H9 (cell line): ENCODE data around the gene VWC2L. TPM values are rescaled to one million over a fixed set of nuclear protein-coding genes. Genes with fewer than 3 reads are reported as not detected.

ENCODE experiments used
- DNase-seq: peaks from one replicate; pipeline ENCODE4 v3.0.0-alpha.2; 2017
- H2AFZ ChIP-seq: one replicate; pipeline ENCODE4 v1.6.1; 2013; ENCODE audit warnings: mild to moderate bottlenecking, low read length, control low read depth, moderate library complexity
- H2AK5ac ChIP-seq: 2 replicates; pipeline ENCODE4 v1.6.1; 2013; ENCODE audit warnings: low read length, control low read depth, mixed read lengths; ENCODE audit not compliant: insufficient read length
- H2BK120ac ChIP-seq: one replicate; pipeline ENCODE4 v1.6.1; 2013; ENCODE audit warnings: low read depth, mild to moderate bottlenecking, low read length, control low read depth, inconsistent platforms; ENCODE audit not compliant: poor library complexity, severe bottlenecking
- H2BK12ac ChIP-seq: 2 replicates; pipeline ENCODE4 v1.6.1; 2013; ENCODE audit warnings: low read length, control low read depth, mixed read lengths, low read depth; ENCODE audit not compliant: insufficient read length
- H2BK15ac ChIP-seq: 2 replicates; pipeline ENCODE4 v1.6.1; 2013; ENCODE audit warnings: low read depth, low read length, control low read depth
- H2BK20ac ChIP-seq: one replicate; pipeline ENCODE4 v1.6.1; 2013; ENCODE audit warnings: low read depth, mild to moderate bottlenecking, low read length, control low read depth, inconsistent platforms; ENCODE audit not compliant: poor library complexity, severe bottlenecking
- H2BK5ac ChIP-seq: 2 replicates; pipeline ENCODE4 v1.6.1; 2013; ENCODE audit warnings: low read length, control low read depth, mixed read lengths; ENCODE audit not compliant: insufficient read length
- H3K14ac ChIP-seq: 2 replicates; pipeline ENCODE4 v1.6.1; 2013; ENCODE audit warnings: low read length, control low read depth; ENCODE audit not compliant: insufficient read depth
- H3K18ac ChIP-seq: 2 replicates; pipeline ENCODE4 v1.6.1; 2013; ENCODE audit warnings: low read depth, mild to moderate bottlenecking, mixed read lengths, low read length, control low read depth; ENCODE audit not compliant: insufficient read length
- H3K23ac ChIP-seq: 2 replicates; pipeline ENCODE4 v1.6.1; 2013; ENCODE audit warnings: low read length, control low read depth, mixed read lengths, low read depth; ENCODE audit not compliant: insufficient read length
- H3K23me2 ChIP-seq: 2 replicates; pipeline ENCODE4 v1.6.1; 2013; ENCODE audit warnings: low read depth, mild to moderate bottlenecking, mixed read lengths, low read length, control low read depth; ENCODE audit not compliant: insufficient read length, poor library complexity, severe bottlenecking
- H3K27ac ChIP-seq: 2 replicates; pipeline ENCODE4 v1.5.1; 2013; ENCODE audit warnings: low read length, control low read depth, mixed read lengths, low read depth; ENCODE audit not compliant: insufficient read length
- H3K27me3 ChIP-seq: 2 replicates; pipeline ENCODE4 v1.6.1; 2013; ENCODE audit warnings: low read length, control low read depth, inconsistent platforms; ENCODE audit not compliant: insufficient read depth
- H3K4ac ChIP-seq: 2 replicates; pipeline ENCODE4 v1.6.1; 2013; ENCODE audit warnings: low read depth, mild to moderate bottlenecking, control low read depth, inconsistent platforms, low read length, moderate library complexity
- H3K4me1 ChIP-seq: 2 replicates; pipeline ENCODE4 v1.6.1; 2013; ENCODE audit warnings: low read length, control low read depth, inconsistent platforms; ENCODE audit not compliant: insufficient read depth
- H3K4me2 ChIP-seq: 2 replicates; pipeline ENCODE4 v1.6.1; 2013; ENCODE audit warnings: low read length, control low read depth, mixed read lengths; ENCODE audit not compliant: insufficient read length, insufficient read depth
- H3K56ac ChIP-seq: 2 replicates; pipeline ENCODE4 v1.6.1; 2013; ENCODE audit warnings: low read depth, mild to moderate bottlenecking, mixed read lengths, low read length, control low read depth; ENCODE audit not compliant: insufficient read length
- H3K79me1 ChIP-seq: 2 replicates; pipeline ENCODE4 v1.6.1; 2013; ENCODE audit warnings: low read depth, mild to moderate bottlenecking, moderate library complexity, low read length, control low read depth, inconsistent platforms; ENCODE audit not compliant: insufficient read depth, poor library complexity, severe bottlenecking
- H3K79me2 ChIP-seq: 2 replicates; pipeline ENCODE4 v1.6.1; 2013; ENCODE audit warnings: low read length, control low read depth, inconsistent platforms; ENCODE audit not compliant: insufficient read depth
- H3K9ac ChIP-seq: 2 replicates; pipeline ENCODE4 v1.6.1; 2013; ENCODE audit warnings: low read length, control low read depth, mixed read lengths; ENCODE audit not compliant: insufficient read length; ENCODE audit errors: extremely low read depth
- H3K9me3 ChIP-seq: one replicate; pipeline ENCODE4 v1.6.1; 2013; ENCODE audit warnings: low read depth, low read length, inconsistent platforms; ENCODE audit not compliant: control insufficient read depth
- H3T11ph ChIP-seq: one replicate; pipeline ENCODE4 v1.6.1; 2013; ENCODE audit warnings: mild to moderate bottlenecking, low read length, control low read depth, inconsistent platforms
- H4K20me1 ChIP-seq: one replicate; pipeline ENCODE4 v1.6.1; 2013; ENCODE audit not compliant: control insufficient read depth, insufficient read length, insufficient read depth
- H4K5ac ChIP-seq: 2 replicates; pipeline ENCODE4 v1.6.1; 2013; ENCODE audit warnings: low read depth, mild to moderate bottlenecking, mixed read lengths, low read length, control low read depth; ENCODE audit not compliant: insufficient read length
- H4K8ac ChIP-seq: replicated peaks from 2 replicates; pipeline ENCODE4 v1.6.1; 2013; ENCODE audit warnings: low read length, control low read depth, mixed read lengths, low read depth; ENCODE audit not compliant: insufficient read length
- H4K91ac ChIP-seq: 2 replicates; pipeline ENCODE4 v1.6.1; 2013; ENCODE audit warnings: low read depth, mild to moderate bottlenecking, moderate library complexity, mixed read lengths, low read length, control low read depth; ENCODE audit not compliant: insufficient read length
- H3K27ac Mint-ChIP-seq, 3 experiments: 2 replicates in 2 of 3; 3 replicates in 1 of 3; pipeline ENCODE4 v1.8.0; 2020 to 2021; ENCODE audit warnings: mixed read lengths in 3 of 3, mild to moderate bottlenecking in 1 of 3, moderate library complexity in 1 of 3
- H3K27me3 Mint-ChIP-seq: 2 replicates; pipeline ENCODE4 v1.8.0; 2021; ENCODE audit warnings: low read depth, mild to moderate bottlenecking, moderate library complexity, mixed read lengths
- H3K36me3 Mint-ChIP-seq, 3 experiments: 2 replicates in 2 of 3; 3 replicates in 1 of 3; pipeline ENCODE4 v1.8.0; 2020 to 2021; ENCODE audit warnings: low read depth in 3 of 3, mixed read lengths in 3 of 3; ENCODE audit not compliant: insufficient read depth in 1 of 3
- H3K4me1 Mint-ChIP-seq, 2 experiments: 2 replicates each; pipeline ENCODE4 v1.8.0; 2020; ENCODE audit warnings: mixed read lengths in 2 of 2
- H3K4me3 Mint-ChIP-seq, 2 experiments: 2 replicates in 1 of 2; 3 replicates in 1 of 2; pipeline ENCODE4 v1.8.0; 2020 to 2021; ENCODE audit warnings: mild to moderate bottlenecking in 2 of 2, mixed read lengths in 2 of 2, moderate library complexity in 1 of 2
- H3K9me3 Mint-ChIP-seq, 2 experiments: 2 replicates in 1 of 2; 3 replicates in 1 of 2; pipeline ENCODE4 v1.8.0; 2020; ENCODE audit warnings: mild to moderate bottlenecking in 2 of 2, mixed read lengths in 2 of 2, moderate library complexity in 1 of 2
- CTCF ChIP-seq: fragments of 200-600 bp; sonication (generic); conservative IDR thresholded peaks from 3 replicates; pipeline ENCODE4 v1.8.0; 2021; ENCODE audit warnings: antibody characterized with exemption, mild to moderate bottlenecking
- total RNA-seq: library from RNA; stranded (reverse); gene quantifications from 2 replicates; pipeline ENCODE4 v1.2.1, GENCODE V29; 2021

VWC2L gene
- total RNA-seq, 1 experiment from 2014 or later = not detected

GRCh38 chr2:214507032-214507431 is 96.2 kb downstream of the VWC2L start:
- Histone ChIP-seq H3K79me2 (no peaks in the 10 kb centered on the region), H2BK5ac (no peak overlapping the region), H3K23ac (no peak overlapping the region), H2BK120ac (no peak overlapping the region), H3K14ac (no peak overlapping the region), H4K5ac (no peak overlapping the region), H3K23me2 (no peaks in the 10 kb centered on the region), H3K9me3 (no peaks in the 10 kb centered on the region), H2BK12ac (no peak overlapping the region), H4K20me1 (no peaks in the 10 kb centered on the region), H3K9ac (no peak overlapping the region), H3K4ac (no peak overlapping the region), H4K8ac (no peak overlapping the region), H3K27me3 (no peaks in the 10 kb centered on the region), H3K4me2 (no peak overlapping the region), H3K79me1 (no peaks in the 10 kb centered on the region), H3K27ac (no peak overlapping the region), H3K18ac (no peak overlapping the region), H2BK20ac (no peak overlapping the region), H2AFZ (no peak overlapping the region), H4K91ac (no peak overlapping the region), H2AK5ac (no peak overlapping the region), H3T11ph (no peak overlapping the region), H3K56ac (no peak overlapping the region), H3K4me1 (no peaks in the 10 kb centered on the region), H2BK15ac (no peak overlapping the region)
- H3K4me3 Mint-ChIP-seq = no peak overlapping the region
- H3K27me3 Mint-ChIP-seq = no peaks in the 10 kb centered on the region; the same call in 1 of the 2 replicates
- no peak for DNase-seq
- H3K9me3 Mint-ChIP-seq = no peaks in the 10 kb centered on the region
- H3K27ac Mint-ChIP-seq = no peak overlapping the region
- no peak for TF ChIP-seq CTCF
- 0 out of 4 replicates have a peak, but pooled peaks cover 0 to 2% of the 10 kb centered on the region in 2 experiments for H3K4me1 Mint-ChIP-seq
- H3K36me3 Mint-ChIP-seq = no peaks in the 10 kb centered on the region
